Lung (tissue), 12 donors: ENCODE measurements around the gene ARHGDIG. TPM values are rescaled to one million over a fixed set of nuclear protein-coding genes. Genes with fewer than 3 reads are reported as not detected.

Experiments
- ATAC-seq: fragments of 200-7000 bp; cut with Tn5 transposase; one replicate; pipeline ENCODE4 v1.9.1; 2020; ENCODE audit warnings: moderate number of reproducible peaks; ENCODE audit not compliant: insufficient read depth, low FRiP score
- DNase-seq, 3 donors: peaks; one replicate each; pipeline ENCODE4 v3.0.0-alpha.2; 2013 to 2017
- H3K27ac ChIP-seq, 2 donors: one replicate each; pipeline ENCODE4 v1.5.1; 2013; ENCODE audit warnings: mild to moderate bottlenecking in 2 of 2, moderate library complexity in 2 of 2, control low read depth in 1 of 2, inconsistent platforms in 1 of 2, low read depth in 1 of 2, low read length in 1 of 2
- H3K27me3 ChIP-seq, 3 donors: one replicate each; pipeline ENCODE4 v1.5.1; 2013; ENCODE audit warnings: low read length in 2 of 3; ENCODE audit not compliant: control insufficient read depth in 3 of 3, insufficient read depth in 3 of 3
- H3K36me3 ChIP-seq, 4 donors: one replicate each; pipeline ENCODE4 v1.5.1; 2013; ENCODE audit warnings: low read length in 4 of 4, mild to moderate bottlenecking in 1 of 4, moderate library complexity in 1 of 4; ENCODE audit not compliant: control insufficient read depth in 4 of 4, insufficient read depth in 4 of 4
- H3K4me1 ChIP-seq, 5 donors: one replicate each; pipeline ENCODE4 v1.5.1; 2013; ENCODE audit warnings: low read length in 5 of 5, mild to moderate bottlenecking in 2 of 5, moderate library complexity in 1 of 5; ENCODE audit not compliant: control insufficient read depth in 5 of 5, insufficient read depth in 5 of 5
- H3K4me3 ChIP-seq: one replicate; pipeline ENCODE4 v1.5.1; 2013; ENCODE audit warnings: mild to moderate bottlenecking, control low read depth, moderate library complexity
- H3K9ac ChIP-seq, 2 donors: one replicate each; pipeline ENCODE4 v1.5.1; 2013; ENCODE audit warnings: low read length in 2 of 2, control low read depth in 1 of 2; ENCODE audit not compliant: insufficient read depth in 1 of 2
- H3K9me3 ChIP-seq, 4 donors: one replicate each; pipeline ENCODE4 v1.5.1; 2013; ENCODE audit warnings: low read length in 3 of 4, mild to moderate bottlenecking in 1 of 4, moderate library complexity in 1 of 4; ENCODE audit not compliant: control insufficient read depth in 4 of 4, insufficient read depth in 3 of 4
- WGBS, 2 donors: extraction: QIAGEN DNeasy Blood & Tissue Kit; methylation state at CpG; one replicate each; pipeline ENCODE4 v1.1.7; 2013; 5-methylcytosine and 5-hydroxymethylcytosine counted together
- polyA plus RNA-seq, 2 donors: library from polyadenylated mRNA; stranded (reverse); fragments of 200-250 nt; gene quantifications; one replicate each; pipeline ENCODE4 v1.2.1, GENCODE V29; 2013
- total RNA-seq, 2 donors: library from RNA; depleted of rRNA in 1 of 2; stranded (reverse); fragments of >200 nt in 1 of 2; gene quantifications; one replicate each; pipeline ENCODE4 v1.2.1, GENCODE V29; 2014 to 2021
- TF ChIP-seq, protein P1 (sequence below): IDR thresholded peaks from 2 replicates; pipeline ENCODE4 v1.5.1; 2012; ENCODE audit warnings: mild to moderate bottlenecking; ENCODE audit errors: control extremely low read depth, extremely low read depth
- donor health status: control.
- donor health status: control.
- donor health status: Bipolar disorder and iron deficiency.
- donor health status: healthy.
- donor health status: DM: yes; HTN: yes; CAD: no.

Gene ARHGDIG
- total and polyA plus RNA-seq, 4 donors, result 0.07 to 0.58 (median 0.26) TPM; not detected in 1

DNA sequence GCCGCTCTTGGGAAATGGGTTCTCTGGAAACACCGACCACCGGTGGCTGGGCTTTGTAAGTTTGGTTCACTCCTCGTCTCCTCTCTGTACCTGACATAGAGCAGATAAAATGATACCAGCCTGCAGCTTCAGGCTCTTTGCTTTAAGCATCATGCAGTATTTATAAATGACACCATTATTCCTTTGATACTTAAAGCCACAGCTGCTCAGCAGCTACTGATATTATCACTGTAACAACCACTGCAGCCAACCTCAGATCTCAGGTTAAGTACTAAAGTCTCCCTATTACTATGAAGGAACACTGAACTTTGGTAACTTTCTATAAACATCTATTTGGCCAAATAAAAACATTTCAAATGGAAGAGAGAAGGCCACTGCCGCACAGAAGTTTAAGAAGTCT is 37.2 kb downstream of the ARHGDIG start:
- Histone ChIP-seq H3K27ac (no peak overlapping the region), H3K4me3 (no peak overlapping the region), H3K36me3 (peaks cover 0 to 28% (median 10%) of the 10 kb centered on the region in 4 donors), H3K9ac (no peak overlapping the region), H3K9me3 (no peaks in the 10 kb centered on the region), H3K4me1 (peaks cover 0 to 1% (median 0%) of the 10 kb centered on the region in 5 donors), H3K27me3 (no peaks in the 10 kb centered on the region)
- DNase-seq, result no peak
- no peak for ATAC-seq
- TF ChIP-seq, protein P1, sequence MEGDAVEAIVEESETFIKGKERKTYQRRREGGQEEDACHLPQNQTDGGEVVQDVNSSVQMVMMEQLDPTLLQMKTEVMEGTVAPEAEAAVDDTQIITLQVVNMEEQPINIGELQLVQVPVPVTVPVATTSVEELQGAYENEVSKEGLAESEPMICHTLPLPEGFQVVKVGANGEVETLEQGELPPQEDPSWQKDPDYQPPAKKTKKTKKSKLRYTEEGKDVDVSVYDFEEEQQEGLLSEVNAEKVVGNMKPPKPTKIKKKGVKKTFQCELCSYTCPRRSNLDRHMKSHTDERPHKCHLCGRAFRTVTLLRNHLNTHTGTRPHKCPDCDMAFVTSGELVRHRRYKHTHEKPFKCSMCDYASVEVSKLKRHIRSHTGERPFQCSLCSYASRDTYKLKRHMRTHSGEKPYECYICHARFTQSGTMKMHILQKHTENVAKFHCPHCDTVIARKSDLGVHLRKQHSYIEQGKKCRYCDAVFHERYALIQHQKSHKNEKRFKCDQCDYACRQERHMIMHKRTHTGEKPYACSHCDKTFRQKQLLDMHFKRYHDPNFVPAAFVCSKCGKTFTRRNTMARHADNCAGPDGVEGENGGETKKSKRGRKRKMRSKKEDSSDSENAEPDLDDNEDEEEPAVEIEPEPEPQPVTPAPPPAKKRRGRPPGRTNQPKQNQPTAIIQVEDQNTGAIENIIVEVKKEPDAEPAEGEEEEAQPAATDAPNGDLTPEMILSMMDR, result no peak
- 92 to 98% methylated on average over 5 of the region's 5 CpGs for WGBS, 2 donors

DNA sequence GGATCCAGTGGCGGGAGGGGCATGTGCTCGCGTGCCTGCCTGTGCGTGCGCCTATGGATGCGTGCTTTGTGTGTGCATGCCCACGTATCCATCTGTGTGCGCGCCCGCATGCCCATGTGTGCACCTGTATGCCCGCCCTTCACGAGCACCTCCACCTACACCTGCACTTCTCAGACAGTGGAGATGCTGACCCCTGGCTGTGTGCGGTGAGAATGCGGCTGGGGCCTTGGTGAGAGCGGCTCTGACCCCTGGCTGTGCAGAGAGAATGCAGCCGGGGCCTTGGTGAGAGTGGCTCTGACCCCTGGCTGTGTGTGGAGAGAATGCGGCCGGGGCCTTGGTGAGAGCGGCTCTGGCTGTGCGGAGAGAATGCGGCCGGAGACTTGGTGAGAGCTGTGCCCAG is 38.2 kb downstream of the ARHGDIG start:
- Histone ChIP-seq H3K4me3 (no peak overlapping the region), H3K36me3 (peaks cover 0 to 24% (median 4%) of the 10 kb centered on the region in 4 donors), H3K9ac (no peak overlapping the region), H3K4me1 (peaks cover 0 to 1% (median 0%) of the 10 kb centered on the region in 5 donors), H3K9me3 (no peaks in the 10 kb centered on the region), H3K27ac (no peak overlapping the region), H3K27me3 (no peaks in the 10 kb centered on the region)
- ATAC-seq (no peak), DNase-seq (no peak)
- WGBS, 2 donors, result 92 to 93% methylated on average over 22 of the region's 22 CpGs
- TF ChIP-seq, protein P1, result no peak

DNA sequence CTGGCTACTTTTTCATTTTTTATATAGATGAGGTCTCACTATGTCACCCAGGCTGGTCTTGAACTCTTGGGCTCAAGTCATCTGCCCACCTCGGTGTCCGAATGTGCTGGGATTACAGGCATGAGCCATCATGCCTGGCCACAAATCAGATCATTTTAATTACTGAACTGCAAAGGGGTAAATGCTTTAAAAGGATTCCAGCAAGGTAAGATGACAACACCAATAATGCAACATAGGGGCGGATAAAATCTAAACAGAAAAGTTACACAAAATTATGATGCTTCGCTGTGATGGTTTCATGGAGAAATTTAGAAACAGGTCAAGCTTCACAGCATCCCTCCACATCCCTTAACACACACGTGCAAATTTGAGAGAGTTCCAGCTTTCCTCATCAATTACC is 39.8 kb downstream of the ARHGDIG start:
- no peak overlapping the region for H3K9ac ChIP-seq
- 92 to 96% methylated on average over 5 of the region's 5 CpGs for WGBS, 2 donors
- ATAC-seq, result no peak
- peaks cover 0 to 9% (median 0%) of the 10 kb centered on the region in 5 donors for H3K4me1 ChIP-seq
- H3K9me3 ChIP-seq, result no peaks in the 10 kb centered on the region
- TF ChIP-seq, protein P1, result no peak
- no peak for DNase-seq
- H3K4me3 ChIP-seq, result no peak overlapping the region
- H3K36me3 ChIP-seq, result peaks cover 0 to 15% (median 0%) of the 10 kb centered on the region in 4 donors
- H3K27me3 ChIP-seq, result no peaks in the 10 kb centered on the region
- no peak overlapping the region for H3K27ac ChIP-seq

DNA sequence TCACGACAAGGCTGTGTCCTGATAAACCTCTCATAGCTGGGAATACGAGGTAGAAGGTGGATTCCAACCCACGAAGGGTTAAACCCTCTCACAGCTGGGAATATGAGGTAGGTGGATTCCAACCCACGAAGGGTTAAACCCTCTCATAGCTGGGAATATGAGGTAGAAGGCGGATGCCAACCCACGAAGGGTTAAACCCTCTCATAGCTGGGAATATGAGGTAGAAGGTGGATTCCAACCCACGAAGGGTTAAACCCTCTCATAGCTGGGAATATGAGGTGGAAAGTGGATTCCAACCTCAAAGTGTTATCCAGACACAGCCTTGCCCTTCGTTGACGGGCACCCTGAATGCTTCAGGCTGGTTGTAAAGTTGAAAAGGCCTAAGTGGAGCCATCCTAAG is 41.1 kb downstream of the ARHGDIG start:
- no peak for ATAC-seq

More for the DNA sequence above, 41.1 kb downstream of the ARHGDIG start:
- DNase-seq, result no peak
- Histone ChIP-seq H3K27me3 (no peaks in the 10 kb centered on the region), H3K27ac (no peak overlapping the region), H3K9ac (no peak overlapping the region), H3K9me3 (no peaks in the 10 kb centered on the region), H3K4me3 (no peak overlapping the region), H3K4me1 (peaks cover 0 to 16% (median 0%) of the 10 kb centered on the region in 5 donors), H3K36me3 (peaks cover 0 to 15% (median 0%) of the 10 kb centered on the region in 4 donors)
- TF ChIP-seq, protein P1, result no peak
- 79 to 85% methylated on average over 9 of the region's 9 CpGs for WGBS, 2 donors
